22Rv1 (cell line): ENCODE results near the gene PCNX1.

Experiments
- H3K27ac ChIP-seq: fragments of 450-650 bp; 2 replicates; pipeline ENCODE4 v1.5.1; 2017
- ZFX ChIP-seq: fragments of 450-650 bp; IDR thresholded peaks from 2 replicates; pipeline ENCODE4 v1.6.1; 2017; ENCODE audit warnings: antibody characterized with exemption, borderline replicate concordance
- TF ChIP-seq, protein P1 (sequence below): fragments of 450-650 bp; IDR thresholded peaks from 2 replicates; pipeline ENCODE4 v1.5.1; 2017; ENCODE audit warnings: mild to moderate bottlenecking

PCNX1 gene

DNA sequence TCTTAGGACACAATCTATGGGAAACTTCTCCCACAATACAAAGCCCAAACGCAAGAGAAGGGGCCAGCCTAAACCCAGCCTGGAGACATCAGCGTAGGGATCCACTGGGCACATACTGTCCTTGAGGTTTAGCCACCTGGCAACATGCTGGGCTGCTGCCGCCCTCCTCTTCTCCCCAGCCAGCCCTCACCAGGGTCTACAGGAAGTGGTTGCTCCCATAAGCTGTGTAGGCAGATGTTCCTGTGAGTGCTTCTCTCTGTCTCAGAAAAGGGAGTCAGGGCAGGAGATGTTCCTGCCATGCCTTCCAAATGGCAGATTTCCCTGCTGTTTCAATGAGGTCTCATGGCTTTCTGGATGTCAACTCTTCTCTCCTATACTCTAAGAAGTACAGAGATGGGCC, 241.4 kb downstream of the PCNX1 start:
- TF ChIP-seq, protein P1, sequence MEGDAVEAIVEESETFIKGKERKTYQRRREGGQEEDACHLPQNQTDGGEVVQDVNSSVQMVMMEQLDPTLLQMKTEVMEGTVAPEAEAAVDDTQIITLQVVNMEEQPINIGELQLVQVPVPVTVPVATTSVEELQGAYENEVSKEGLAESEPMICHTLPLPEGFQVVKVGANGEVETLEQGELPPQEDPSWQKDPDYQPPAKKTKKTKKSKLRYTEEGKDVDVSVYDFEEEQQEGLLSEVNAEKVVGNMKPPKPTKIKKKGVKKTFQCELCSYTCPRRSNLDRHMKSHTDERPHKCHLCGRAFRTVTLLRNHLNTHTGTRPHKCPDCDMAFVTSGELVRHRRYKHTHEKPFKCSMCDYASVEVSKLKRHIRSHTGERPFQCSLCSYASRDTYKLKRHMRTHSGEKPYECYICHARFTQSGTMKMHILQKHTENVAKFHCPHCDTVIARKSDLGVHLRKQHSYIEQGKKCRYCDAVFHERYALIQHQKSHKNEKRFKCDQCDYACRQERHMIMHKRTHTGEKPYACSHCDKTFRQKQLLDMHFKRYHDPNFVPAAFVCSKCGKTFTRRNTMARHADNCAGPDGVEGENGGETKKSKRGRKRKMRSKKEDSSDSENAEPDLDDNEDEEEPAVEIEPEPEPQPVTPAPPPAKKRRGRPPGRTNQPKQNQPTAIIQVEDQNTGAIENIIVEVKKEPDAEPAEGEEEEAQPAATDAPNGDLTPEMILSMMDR = no peak
- TF ChIP-seq ZFX = no peak
- H3K27ac ChIP-seq = no peak overlapping the region

DNA sequence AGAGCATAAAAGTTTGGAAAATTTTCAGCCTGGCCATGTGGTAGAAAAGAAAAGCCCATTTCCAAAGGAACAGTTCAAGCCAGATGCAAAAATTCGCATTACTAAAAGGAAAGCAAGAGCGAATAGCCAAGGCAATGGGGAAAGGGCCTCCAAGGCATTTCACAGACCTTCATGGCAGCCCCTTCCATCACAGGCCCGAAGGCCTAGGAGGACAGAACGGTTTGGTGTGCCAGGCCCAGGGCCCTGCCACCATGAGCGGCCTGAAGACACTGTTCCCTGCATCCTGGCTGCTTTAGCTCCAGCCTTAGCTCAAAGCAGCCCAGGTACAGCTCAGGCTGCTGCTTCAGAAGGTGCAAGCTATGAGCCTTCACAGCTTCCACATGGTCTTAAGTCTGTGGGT, 243.5 kb downstream of the PCNX1 start:
- H3K27ac ChIP-seq = no peak overlapping the region
- no peak for TF ChIP-seq ZFX
- TF ChIP-seq, protein P1 = no peak

DNA sequence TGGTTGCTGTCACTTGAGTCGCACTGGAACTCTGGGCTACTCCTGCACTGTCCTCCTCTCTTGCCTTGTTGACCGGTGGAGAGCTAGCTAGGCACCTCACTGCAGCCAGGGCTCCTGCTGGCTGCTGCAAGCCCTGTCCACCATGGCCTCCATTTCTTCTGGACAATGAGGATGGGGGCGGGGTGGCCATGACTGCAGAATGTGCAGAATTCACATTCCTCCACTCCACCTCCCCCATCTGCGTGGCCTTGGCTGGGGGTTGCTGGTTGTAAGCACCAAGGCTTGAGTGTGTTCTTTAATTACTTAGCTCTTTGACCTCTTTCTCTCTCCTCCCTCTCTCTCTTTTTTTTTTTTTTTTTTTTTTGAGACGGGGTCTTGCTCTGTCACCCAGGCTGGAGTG, 248.5 kb downstream of the PCNX1 start:
- TF ChIP-seq ZFX = no peak
- TF ChIP-seq, protein P1 = no peak
- no peak overlapping the region for H3K27ac ChIP-seq

DNA sequence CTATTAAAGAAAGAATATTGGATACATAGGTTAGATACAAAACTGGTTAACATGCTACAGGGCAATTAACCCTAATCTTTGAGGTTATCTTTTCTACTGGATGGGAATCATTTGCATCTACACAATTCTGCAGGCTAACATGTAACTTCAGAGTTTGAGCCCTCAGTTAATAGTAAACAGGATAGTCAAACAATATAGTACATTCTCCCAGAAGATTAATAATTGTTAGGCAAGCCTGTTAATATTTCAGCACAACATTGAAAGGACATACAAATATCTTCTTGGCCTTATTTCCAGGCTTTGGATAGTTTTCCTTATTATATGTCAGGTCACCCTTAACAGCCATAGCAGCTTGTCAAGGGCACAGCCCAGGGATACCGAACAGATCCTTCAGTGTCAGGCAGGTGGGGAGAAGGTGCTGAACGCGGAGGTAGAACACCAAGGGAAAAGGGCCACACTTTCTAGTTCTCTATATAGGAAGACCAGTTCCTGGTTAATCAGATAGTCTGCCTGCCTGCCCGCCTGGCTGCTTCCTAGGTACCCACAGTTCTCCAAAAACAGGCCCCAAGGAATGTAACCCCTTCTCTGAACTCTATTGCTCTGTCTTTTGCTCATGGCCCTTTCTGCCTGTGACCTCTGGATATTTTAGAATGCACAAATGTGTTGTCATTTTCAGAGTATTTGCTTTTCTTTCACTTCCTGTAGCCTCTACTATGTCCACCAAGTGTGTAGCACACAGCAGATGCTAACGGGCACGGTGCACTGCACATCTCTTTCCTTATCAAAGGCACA, 256.0 kb downstream of the PCNX1 start:
- TF ChIP-seq ZFX = no peak
- TF ChIP-seq, protein P1 = no peak
- no peak overlapping the region for H3K27ac ChIP-seq

DNA sequence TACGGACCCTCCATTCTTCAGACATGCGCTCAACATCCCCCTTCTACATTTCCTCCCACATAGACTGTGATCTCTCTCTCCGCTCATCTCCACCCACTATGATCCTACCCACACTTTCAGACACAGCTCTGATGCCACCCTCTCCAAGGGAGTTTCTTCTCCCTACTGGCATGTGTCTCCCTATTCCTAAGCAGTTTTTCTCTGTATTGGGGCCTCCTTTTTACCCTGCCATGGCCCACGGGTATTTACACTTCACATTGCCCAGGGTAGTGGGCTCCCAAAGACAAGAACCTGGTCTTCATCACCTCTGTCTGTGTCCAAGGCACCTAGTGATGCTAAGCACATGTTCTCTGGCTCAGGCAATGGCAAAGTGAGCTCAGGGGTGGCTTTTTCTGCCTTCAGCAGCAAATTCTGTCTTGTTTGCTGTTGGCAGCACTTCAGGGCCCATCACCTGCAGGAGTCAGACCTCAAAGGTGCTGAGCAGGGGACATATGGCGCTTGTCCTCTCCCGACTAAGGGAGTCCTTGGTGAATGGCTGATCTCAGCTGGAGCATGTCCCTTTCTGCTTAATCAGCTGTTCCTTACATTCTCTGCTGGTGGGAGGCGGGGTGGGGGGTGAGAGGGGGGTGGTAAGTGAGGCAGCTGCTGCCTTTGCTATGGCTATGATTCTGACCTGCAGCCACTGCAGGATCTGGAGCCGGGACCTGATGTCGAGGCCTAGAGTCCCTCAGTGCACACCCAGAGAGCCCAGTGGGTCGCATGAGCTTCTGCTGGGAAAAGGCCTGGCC, 256.8 kb downstream of the PCNX1 start:
- TF ChIP-seq, protein P1 = no peak
- no peak for TF ChIP-seq ZFX
- no peak overlapping the region for H3K27ac ChIP-seq
